D721Med (cell line): ENCODE measurements around the gene ZBED4.

Source experiments
- DNase-seq: peaks from one replicate; pipeline ENCODE4 v3.0.0; 2011; ENCODE audit warnings: low spot score; ENCODE audit not compliant: insufficient read length
- FAIRE-seq: peaks from 2 replicates; lab custom pipeline; 2011; peaks lifted over from hg19 to GRCh38; lab: Jason Lieb, UNC
- CTCF ChIP-seq: IDR thresholded peaks from 2 replicates; pipeline ENCODE4 v1.5.1; 2012; ENCODE audit warnings: mild to moderate bottlenecking, control low read depth; ENCODE audit not compliant: insufficient read depth; ENCODE audit errors: missing control alignments

Gene ZBED4

GRCh38 chr22:49934891-49935557 lies 81.4 kb downstream of the ZBED4 start:
- FAIRE-seq (no peak), DNase-seq (no peak)
- no peak for TF ChIP-seq CTCF

- FAIRE-seq (no peak), DNase-seq (no peak)
- TF ChIP-seq CTCF, result no peak
Measured at GRCh38 chr22:49935561-49935960, 81.9 kb downstream of the ZBED4 start.

- FAIRE-seq (no peak), DNase-seq (no peak)
- TF ChIP-seq CTCF, result no peak
Measured at GRCh38 chr22:49936018-49936972, 82.7 kb downstream of the ZBED4 start.

GRCh38 chr22:49936973-49937757 lies 83.5 kb downstream of the ZBED4 start:
- DNase-seq (no peak), FAIRE-seq (no peak)
- TF ChIP-seq CTCF, result no peak

DNA sequence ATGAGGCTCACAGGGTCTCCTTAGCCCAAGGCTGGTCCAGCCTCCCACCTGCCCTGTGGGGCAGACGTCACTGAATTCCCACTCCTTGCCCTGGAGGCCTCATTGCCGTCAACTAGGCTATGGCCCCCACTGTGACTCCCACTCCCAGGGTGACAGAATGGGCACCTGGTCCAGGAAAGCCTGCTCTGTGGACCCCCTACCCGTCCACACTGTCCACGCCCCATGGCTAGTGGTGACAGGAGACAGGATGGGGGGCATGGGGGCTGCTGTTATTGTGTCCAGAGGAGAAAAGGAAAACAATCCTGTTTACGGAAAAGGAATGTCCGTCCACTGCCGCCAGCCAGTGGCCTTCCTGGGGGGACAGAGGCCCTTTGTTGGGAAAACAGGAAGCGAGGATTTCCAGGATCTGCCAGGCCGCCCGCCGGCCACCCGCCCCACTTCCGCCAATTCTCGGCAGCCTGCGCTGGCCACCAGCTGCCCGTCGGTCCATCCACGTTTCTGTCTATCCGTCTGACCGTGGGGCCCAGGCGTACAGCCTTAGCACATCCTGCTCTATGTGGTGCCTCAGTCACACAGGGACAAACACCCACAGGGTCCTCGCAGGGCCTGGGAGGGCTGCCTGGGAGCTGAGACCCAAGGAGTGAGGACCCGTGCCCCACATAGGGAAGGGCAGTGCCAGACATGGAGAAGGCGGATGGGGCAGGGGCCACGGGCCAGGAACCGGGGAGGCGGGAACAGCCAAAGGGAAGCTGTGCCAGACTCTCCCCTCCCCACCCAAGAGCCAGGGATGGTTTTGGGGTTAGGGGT lies 84.3 kb downstream of the ZBED4 start:
- no peak for DNase-seq
- TF ChIP-seq CTCF, result no peak
- no peak for FAIRE-seq

DNA sequence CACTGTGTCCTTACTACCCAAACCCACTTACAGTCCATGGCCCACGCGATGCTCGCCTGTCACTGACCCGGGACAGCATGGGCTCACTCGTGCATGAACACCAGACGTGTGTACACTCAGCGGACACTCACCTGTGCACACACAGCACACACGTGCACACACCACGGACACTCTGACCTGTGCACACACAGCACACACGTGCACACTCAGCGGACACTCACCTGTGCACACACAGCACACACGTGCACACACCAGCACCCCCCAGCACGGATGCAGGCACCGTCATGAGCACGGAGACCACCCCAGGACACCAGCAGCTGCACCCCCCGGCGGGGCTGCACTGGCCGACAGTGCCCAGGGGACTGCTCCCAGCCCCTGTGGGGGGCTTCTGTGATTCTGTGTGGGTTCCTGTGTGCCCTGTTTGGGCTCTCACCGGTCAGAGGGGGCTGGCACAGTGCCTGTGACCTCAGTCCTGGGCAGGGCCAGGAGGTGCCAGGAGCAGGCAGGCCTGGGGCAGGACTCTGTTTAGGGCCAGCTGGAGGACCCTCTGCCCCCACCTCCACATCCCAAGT lies 85.0 kb downstream of the ZBED4 start:
- no peak for DNase-seq
- TF ChIP-seq CTCF, result no peak
- FAIRE-seq, result no peak
